Neural crest cell (in vitro differentiated cells): Measurements from ENCODE around the gene SORCS3. TPM values are rescaled to one million over a fixed set of nuclear protein-coding genes. Genes with fewer than 3 reads are reported as not detected.

Experiments
- DNase-seq: peaks from one replicate; pipeline ENCODE4 v3.0.0; 2021; ENCODE audit warnings: low read depth, mixed read lengths, low spot score
- H3K27ac Mint-ChIP-seq: one replicate; pipeline ENCODE4 v1.8.0; 2021; ENCODE audit warnings: mild to moderate bottlenecking, mixed read lengths; ENCODE audit not compliant: unreplicated experiment
- H3K27me3 Mint-ChIP-seq: 2 replicates; pipeline ENCODE4 v1.8.0; 2021; ENCODE audit warnings: low read depth, mild to moderate bottlenecking, mixed read lengths
- H3K36me3 Mint-ChIP-seq: 2 replicates; pipeline ENCODE4 v1.8.0; 2021; ENCODE audit warnings: low read depth, mild to moderate bottlenecking, mixed read lengths
- H3K4me1 Mint-ChIP-seq: 2 replicates; pipeline ENCODE4 v1.8.0; 2021; ENCODE audit warnings: mixed read lengths
- H3K4me3 Mint-ChIP-seq: one replicate; pipeline ENCODE4 v1.8.0; 2021; ENCODE audit warnings: mild to moderate bottlenecking, mixed read lengths
- H3K9me3 Mint-ChIP-seq: 2 replicates; pipeline ENCODE4 v1.8.0; 2021; ENCODE audit warnings: mixed read lengths
- CTCF ChIP-seq: fragments of 200-600 bp; sonication (generic); conservative IDR thresholded peaks from 2 replicates; pipeline ENCODE4 v1.5.0; 2021; ENCODE audit warnings: antibody characterized with exemption, mild to moderate bottlenecking
- total RNA-seq: library from RNA; stranded (reverse); gene quantifications from 2 replicates; pipeline ENCODE4 v1.2.1, GENCODE V29; 2021

Gene SORCS3
- total RNA-seq, 1 donor from 2014 or later: 3.3 TPM

- Mint-ChIP-seq H3K9me3 (no peaks in the 10 kb centered on the region), H3K36me3 (peaks cover 1% of the 10 kb centered on the region), H3K4me1 (peaks cover 9% of the 10 kb centered on the region), H3K27ac (no peak overlapping the region), H3K4me3 (no peak overlapping the region), H3K27me3 (peaks cover 51% of the 10 kb centered on the region)
- no peak for TF ChIP-seq CTCF
- no peak for DNase-seq
These were observed 7.3 kb downstream of the SORCS3 start for GRCh38 chr10:104648421-104648820.

GRCh38 chr10:104650072-104650471, 9.0 kb downstream of the SORCS3 start:
- Mint-ChIP-seq H3K36me3 (no peaks in the 10 kb centered on the region), H3K27ac (no peak overlapping the region), H3K9me3 (no peaks in the 10 kb centered on the region), H3K4me3 (no peak overlapping the region), H3K4me1 (peaks cover 9% of the 10 kb centered on the region), H3K27me3 (peaks cover 35% of the 10 kb centered on the region)
- TF ChIP-seq CTCF: peak; percentile 52
- DNase-seq: no peak

GRCh38 chr10:104650635-104651331, 9.7 kb downstream of the SORCS3 start:
- Mint-ChIP-seq H3K27me3 (peaks cover 28% of the 10 kb centered on the region), H3K27ac (no peak overlapping the region), H3K4me1 (peaks cover 9% of the 10 kb centered on the region), H3K36me3 (no peaks in the 10 kb centered on the region), H3K9me3 (no peaks in the 10 kb centered on the region), H3K4me3 (no peak overlapping the region)
- no peak for TF ChIP-seq CTCF
- DNase-seq: no peak

GRCh38 chr10:104657036-104657435, 15.9 kb downstream of the SORCS3 start:
- H3K4me3 Mint-ChIP-seq: no peak overlapping the region
- no peak overlapping the region for H3K27ac Mint-ChIP-seq
- no peak for DNase-seq
- H3K36me3 Mint-ChIP-seq: no peaks in the 10 kb centered on the region
- no peaks in the 10 kb centered on the region for H3K27me3 Mint-ChIP-seq
- no peaks in the 10 kb centered on the region for H3K9me3 Mint-ChIP-seq
- no peak for TF ChIP-seq CTCF
- peaks cover 14% of the 10 kb centered on the region for H3K4me1 Mint-ChIP-seq

GRCh38 chr10:104657457-104657856, 16.4 kb downstream of the SORCS3 start:
- H3K9me3 Mint-ChIP-seq: no peaks in the 10 kb centered on the region
- no peaks in the 10 kb centered on the region for H3K27me3 Mint-ChIP-seq
- H3K4me1 Mint-ChIP-seq: peaks cover 15% of the 10 kb centered on the region
- no peak overlapping the region for H3K4me3 Mint-ChIP-seq
- no peak for TF ChIP-seq CTCF
- DNase-seq: no peak
- H3K36me3 Mint-ChIP-seq: no peaks in the 10 kb centered on the region
- no peak overlapping the region for H3K27ac Mint-ChIP-seq
